T-cell (primary cell): Measurements from ENCODE around the gene MAPT. TPM values are rescaled to one million over a fixed set of nuclear protein-coding genes. Genes with fewer than 3 reads are reported as not detected.

Source experiments
- ATAC-seq, 4 experiments: fragments of 200-7000 bp in 3 of 4; fragments of 150-1000 bp in 1 of 4; cut with Tn5 transposase; replicated peaks in 1 of 4; 1 replicate in 3 of 4; 2 replicates in 1 of 4; pipeline ENCODE4 v1.10.0; 2021; ENCODE audit warnings: moderate library complexity in 3 of 4, mild to moderate bottlenecking in 2 of 4, moderate number of reproducible peaks in 1 of 4
- CTCF ChIA-PET, 2 donors: fragments of 300-600 bp; sonication (Branson Sonifier 250); formaldehyde crosslinking; loops; one replicate each; lab custom pipeline; 2022; ENCODE audit warnings: antibody characterized with exemption in 2 of 2; lab: Charles Lee
- POLR2A ChIA-PET, 2 donors: fragments of 300-600 bp; sonication (Branson Sonifier 250); formaldehyde crosslinking; loops; one replicate each; lab custom pipeline; 2022; ENCODE audit warnings: antibody characterized with exemption in 2 of 2; lab: Charles Lee
- DNase-seq, 35 experiments: peaks; one replicate each; pipeline versions ENCODE4 v3.0.0 to v3.0.0-alpha.2; 2013 to 2023
- H3K27ac ChIP-seq: one replicate; pipeline ENCODE4 v1.5.1; 2013; ENCODE audit warnings: low read length
- H3K27me3 ChIP-seq, 2 experiments: replicated peaks in 1 of 2; 1 replicate in 1 of 2; 2 replicates in 1 of 2; pipeline versions ENCODE4 v1.6.1 to v1.7.0; 2013; ENCODE audit warnings: low read length in 1 of 2, mixed read lengths in 1 of 2; ENCODE audit not compliant: control insufficient read depth in 2 of 2, insufficient read depth in 2 of 2; ENCODE audit errors: extremely low read depth in 1 of 2
- H3K36me3 ChIP-seq, 2 donors: 1 replicate in 1 of 2; 2 replicates in 1 of 2; pipeline versions ENCODE4 v1.6.1 to v1.7.0; 2013; ENCODE audit warnings: low read length in 1 of 2; ENCODE audit not compliant: control insufficient read depth in 2 of 2, insufficient read depth in 1 of 2; ENCODE audit errors: extremely low read depth in 1 of 2
- H3K4me1 ChIP-seq, 2 experiments: 1 replicate in 1 of 2; 2 replicates in 1 of 2; pipeline versions ENCODE4 v1.6.1 to v1.7.0; 2013; ENCODE audit warnings: low read length in 2 of 2, mixed read lengths in 1 of 2; ENCODE audit not compliant: insufficient read depth in 2 of 2, control insufficient read depth in 1 of 2; ENCODE audit errors: extremely low read depth in 1 of 2
- H3K4me3 ChIP-seq, 2 donors: 1 replicate in 1 of 2; 2 replicates in 1 of 2; pipeline versions ENCODE4 v1.5.1 to v1.7.0; 2013; ENCODE audit warnings: mild to moderate bottlenecking in 2 of 2, low read length in 1 of 2, moderate library complexity in 1 of 2; ENCODE audit not compliant: control insufficient read depth in 1 of 2; ENCODE audit errors: extremely low read depth in 1 of 2
- H3K9me3 ChIP-seq: 2 replicates; pipeline ENCODE4 v1.7.0; 2013
- H3K27ac Mint-ChIP-seq, 2 donors: one replicate each; pipeline ENCODE4 v1.8.0; 2020 to 2021; ENCODE audit warnings: mild to moderate bottlenecking in 2 of 2, mixed read lengths in 2 of 2
- H3K27me3 Mint-ChIP-seq, 2 donors: one replicate each; pipeline ENCODE4 v1.8.0; 2021 to 2022; ENCODE audit warnings: mixed read lengths in 2 of 2
- H3K36me3 Mint-ChIP-seq: one replicate; pipeline ENCODE4 v1.8.0; 2021; ENCODE audit warnings: mixed read lengths
- H3K4me1 Mint-ChIP-seq, 3 donors: one replicate each; pipeline ENCODE4 v1.8.0; 2020 to 2022; ENCODE audit warnings: mixed read lengths in 3 of 3, mild to moderate bottlenecking in 1 of 3
- H3K4me3 Mint-ChIP-seq, 3 donors: one replicate each; pipeline ENCODE4 v1.8.0; 2020 to 2022; ENCODE audit warnings: mild to moderate bottlenecking in 3 of 3, mixed read lengths in 3 of 3, moderate library complexity in 3 of 3
- H3K9me3 Mint-ChIP-seq, 3 donors: one replicate each; pipeline ENCODE4 v1.8.0; 2020 to 2022; ENCODE audit warnings: mixed read lengths in 3 of 3
- WGBS: methylation state at CpG from one replicate; pipeline ENCODE4 v1.1.5; 2013; ENCODE audit warnings: missing lambda C conversion rate; ENCODE audit not compliant: insufficient coverage; 5-methylcytosine and 5-hydroxymethylcytosine counted together
- total RNA-seq, 35 experiments: library from RNA in 6 of 35; stranded (reverse) in 6 of 35; fragments of 120-200 nt in 1 of 35; gene quantifications; one replicate each; pipeline versions ENCODE4 v1.2.1 to v1.2.4 and lab custom pipeline; 2013 to 2026

MAPT gene
- total RNA-seq, 5 donors from 2014 or later (not counting 1 experiment from before 2014, with no cell fraction given), result 0.86 to 1.8 (median 1.2) TPM

DNA sequence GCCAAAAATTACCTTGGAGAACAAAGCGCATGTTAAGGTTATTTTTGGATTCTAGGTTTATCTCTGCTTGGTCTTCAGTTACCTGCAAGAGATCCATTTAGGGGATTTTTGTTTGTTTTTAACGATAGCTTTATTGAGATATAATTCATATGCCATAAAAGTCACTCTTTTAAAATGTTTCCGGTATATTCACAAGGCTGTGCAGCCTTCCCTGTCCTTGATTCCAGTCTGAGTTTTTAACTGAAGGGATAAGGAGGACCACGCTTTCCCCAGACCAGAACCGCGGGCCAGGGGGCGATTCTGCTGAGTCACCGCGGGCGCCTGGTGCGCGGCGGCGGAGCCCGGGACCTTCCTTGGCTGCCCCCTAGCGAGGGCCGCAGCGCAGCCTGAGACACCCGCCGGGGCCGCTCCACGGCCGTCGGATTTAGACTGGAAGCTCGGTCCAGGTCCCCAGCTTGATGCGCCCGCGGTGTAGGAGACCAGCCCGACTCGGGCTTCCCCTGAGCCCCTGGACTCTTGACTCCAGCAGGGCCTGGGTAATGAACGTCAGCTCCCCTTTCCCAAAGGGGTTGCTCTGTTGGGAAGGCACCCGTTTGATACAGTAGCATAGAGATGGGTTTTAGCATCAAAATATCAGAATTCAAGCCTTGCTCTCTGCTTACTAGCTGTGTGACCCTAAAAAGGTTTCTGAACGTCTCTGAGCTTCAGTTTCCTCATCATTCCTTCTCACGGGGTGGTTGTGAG lies 54.7 kb downstream of the MAPT start:
- Mint-ChIP-seq H3K9me3 (no peaks in the 10 kb centered on the region), H3K36me3 (no peaks in the 10 kb centered on the region), H3K4me1 (peaks cover 6 to 8% (median 6%) of the 10 kb centered on the region in 3 donors), H3K27me3 (peaks cover 22 to 37% of the 10 kb centered on the region in 2 donors), H3K4me3 (peak overlapping the region; percentile 41 to 59 (median 56)), H3K27ac (peak overlapping the region in 1 of 2 donors; percentile 11)
- Histone ChIP-seq H3K27me3 (peaks cover 2 to 51% of the 10 kb centered on the region in 2 experiments), H3K4me1 (peaks cover 0 to 6% of the 10 kb centered on the region in 2 experiments), H3K36me3 (no peaks in the 10 kb centered on the region), H3K9me3 (no peaks in the 10 kb centered on the region), H3K4me3 (peak overlapping the region in 1 of 2 donors; percentile 25), H3K27ac (no peak overlapping the region)
- ATAC-seq (peak; percentile 78 to 97 (median 94)), DNase-seq (peak in 32 of 35 experiments; percentile 4 to 60 (median 33))
- CTCF ChIA-PET, result interaction anchor here in 1 of 2 donors (0.9 kb wide), 1 partner anchor 23 kb away, joined by 4 read pairs; no protein-coding TSS in a partner anchor
- WGBS, result 3% methylated on average over 30 of the region's 34 CpGs
- POLR2A ChIA-PET, result no interaction called here

DNA sequence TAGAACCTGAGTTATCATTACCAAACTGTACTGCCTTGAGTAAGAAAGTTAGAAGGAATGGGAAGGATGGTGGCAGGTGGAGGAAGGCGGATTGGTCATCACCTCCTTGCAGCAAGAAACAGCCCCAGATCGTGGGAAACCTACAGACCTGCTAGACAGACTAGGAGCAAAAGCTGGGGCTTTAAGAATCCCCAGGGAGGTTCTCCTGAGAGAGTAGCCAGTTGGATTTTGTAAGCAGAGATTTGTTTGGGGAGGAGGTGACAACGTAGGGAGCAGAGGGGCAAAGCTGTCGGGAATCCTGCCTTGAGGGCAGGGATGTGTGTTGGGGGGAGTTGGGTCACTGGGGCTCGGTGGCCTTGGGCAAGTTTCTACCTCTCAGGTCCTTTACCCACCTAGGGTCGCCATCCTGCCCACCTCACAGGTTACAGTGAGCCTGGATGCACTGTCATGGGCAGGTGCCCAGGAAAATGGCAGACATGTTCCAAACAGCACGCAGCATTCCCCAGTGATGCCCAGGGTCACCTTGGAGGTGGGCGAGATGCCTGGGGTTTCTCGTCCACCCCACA lies 55.5 kb downstream of the MAPT start:
- WGBS, result 90% methylated on average over 8 of the region's 9 CpGs
- CTCF ChIA-PET, result interaction anchor here in 1 of 2 donors (0.9 kb wide), 1 partner anchor 24 kb away, joined by 4 read pairs; no protein-coding TSS in a partner anchor

DNA sequence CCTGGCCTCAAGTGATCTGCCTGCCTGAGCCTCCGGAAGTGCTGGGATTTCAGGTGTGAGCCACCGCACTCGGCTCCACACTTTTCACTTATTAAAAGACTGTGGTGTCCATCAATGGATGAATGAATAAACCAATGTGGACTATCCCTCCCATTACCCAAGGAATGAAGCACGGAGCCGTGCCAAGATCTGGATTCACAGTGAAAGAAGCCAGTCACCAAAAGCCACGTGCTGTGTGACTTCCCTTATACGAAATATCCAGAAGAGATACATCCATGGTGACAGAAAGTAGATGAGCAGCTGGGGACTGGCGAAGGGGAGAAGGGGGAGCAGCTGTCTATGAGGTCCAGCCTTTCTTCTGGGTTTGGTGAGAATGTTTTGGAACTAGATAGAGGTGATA lies 56.5 kb downstream of the MAPT start:
- no peaks in the 10 kb centered on the region for H3K36me3 ChIP-seq
- CTCF ChIA-PET, result no interaction called here
- Mint-ChIP-seq H3K4me1 (peaks cover 6 to 8% (median 6%) of the 10 kb centered on the region in 3 donors), H3K27ac (no peak overlapping the region), H3K36me3 (no peaks in the 10 kb centered on the region), H3K4me3 (no peak overlapping the region), H3K27me3 (peaks cover 22 to 35% of the 10 kb centered on the region in 2 donors), H3K9me3 (no peaks in the 10 kb centered on the region)
- peaks cover 0 to 6% of the 10 kb centered on the region in 2 experiments for H3K4me1 ChIP-seq
- H3K4me3 ChIP-seq, result no peak overlapping the region
- POLR2A ChIA-PET, result no interaction called here
- no peak overlapping the region for H3K27ac ChIP-seq
- no peak for DNase-seq
- 73% methylated on average over 3 of the region's 8 CpGs for WGBS
- H3K9me3 ChIP-seq, result no peaks in the 10 kb centered on the region
- ATAC-seq, result no peak
- peaks cover 2 to 41% of the 10 kb centered on the region in 2 experiments for H3K27me3 ChIP-seq

More for the DNA sequence above, 55.5 kb downstream of the MAPT start:
- Mint-ChIP-seq H3K9me3 (no peaks in the 10 kb centered on the region), H3K4me3 (peak overlapping the region in 1 of 3 donors; percentile 59), H3K27ac (no peak overlapping the region), H3K4me1 (peaks cover 6 to 8% (median 6%) of the 10 kb centered on the region in 3 donors), H3K36me3 (no peaks in the 10 kb centered on the region), H3K27me3 (peaks cover 22 to 35% of the 10 kb centered on the region in 2 donors)
- H3K4me3 ChIP-seq, result no peak overlapping the region
- H3K36me3 ChIP-seq, result no peaks in the 10 kb centered on the region
- no peak overlapping the region for H3K27ac ChIP-seq
- no peaks in the 10 kb centered on the region for H3K9me3 ChIP-seq
- no peak for DNase-seq
- POLR2A ChIA-PET, result no interaction called here
- H3K4me1 ChIP-seq, result peaks cover 0 to 6% of the 10 kb centered on the region in 2 experiments
- no peak for ATAC-seq
- peaks cover 2 to 43% of the 10 kb centered on the region in 2 experiments for H3K27me3 ChIP-seq

DNA sequence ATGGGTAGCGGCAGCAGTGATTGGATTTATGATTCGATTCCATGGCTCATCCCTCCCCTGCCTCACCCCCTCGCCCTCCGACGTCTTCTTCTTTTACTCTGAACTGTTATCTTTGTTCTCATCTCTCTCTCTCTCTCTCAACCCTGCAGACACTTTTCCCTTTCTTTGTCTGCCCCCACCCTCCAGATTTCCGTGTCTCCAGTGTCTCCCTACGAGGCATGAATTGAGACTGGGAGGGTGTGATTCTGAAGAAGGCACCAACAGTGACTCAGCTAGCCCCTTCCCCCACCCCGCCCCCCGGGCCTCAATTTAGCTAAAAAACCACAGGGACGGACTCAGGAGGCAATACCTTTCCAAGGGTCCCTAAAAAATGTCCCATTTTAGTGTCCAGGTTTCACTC lies 57.0 kb downstream of the MAPT start:
- Histone ChIP-seq H3K9me3 (no peaks in the 10 kb centered on the region), H3K4me3 (no peak overlapping the region), H3K27me3 (peaks cover 2 to 41% of the 10 kb centered on the region in 2 experiments), H3K27ac (no peak overlapping the region), H3K4me1 (peaks cover 0 to 6% of the 10 kb centered on the region in 2 experiments), H3K36me3 (no peaks in the 10 kb centered on the region)
- Mint-ChIP-seq H3K4me1 (peaks cover 6 to 8% (median 6%) of the 10 kb centered on the region in 3 donors), H3K4me3 (no peak overlapping the region), H3K27me3 (peaks cover 22 to 35% of the 10 kb centered on the region in 2 donors), H3K36me3 (no peaks in the 10 kb centered on the region), H3K27ac (no peak overlapping the region), H3K9me3 (no peaks in the 10 kb centered on the region)
- ChIA-PET CTCF (no interaction called here), POLR2A (no interaction called here)
- WGBS, result no CpG with 5 or more reads among the region's 10 CpGs
- DNase-seq, result no peak
- ATAC-seq, result no peak

DNA sequence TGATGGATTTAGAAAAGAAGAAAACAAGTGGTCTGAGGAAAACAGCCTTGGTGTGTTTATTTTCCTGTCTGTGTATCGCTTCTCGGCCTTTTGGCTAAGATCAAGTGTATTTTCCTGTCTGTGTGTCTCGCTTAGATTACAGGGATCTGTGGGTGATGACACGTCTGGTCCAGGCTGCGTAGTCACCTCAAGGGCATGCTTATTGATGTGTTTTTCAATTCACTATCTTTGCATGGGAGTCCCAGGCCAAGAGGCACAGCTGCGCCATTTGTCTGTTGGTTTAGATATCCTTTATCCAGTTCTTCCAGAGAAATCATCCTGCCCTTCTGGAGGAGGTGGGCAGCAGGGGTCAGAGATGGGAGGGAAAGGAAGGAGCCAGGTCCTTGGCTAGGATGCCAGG lies 57.6 kb downstream of the MAPT start:
- Mint-ChIP-seq H3K4me1 (peaks cover 6 to 8% (median 6%) of the 10 kb centered on the region in 3 donors), H3K9me3 (no peaks in the 10 kb centered on the region), H3K4me3 (no peak overlapping the region), H3K27ac (no peak overlapping the region), H3K27me3 (peaks cover 20 to 35% of the 10 kb centered on the region in 2 donors), H3K36me3 (no peaks in the 10 kb centered on the region)
- WGBS, result 84% methylated on average over 3 of the region's 6 CpGs
- ChIA-PET POLR2A (no interaction called here), CTCF (no interaction called here)
- Histone ChIP-seq H3K4me3 (no peak overlapping the region), H3K27me3 (peaks cover 2 to 40% of the 10 kb centered on the region in 2 experiments), H3K27ac (no peak overlapping the region), H3K36me3 (no peaks in the 10 kb centered on the region), H3K9me3 (no peaks in the 10 kb centered on the region), H3K4me1 (peaks cover 0 to 6% of the 10 kb centered on the region in 2 experiments)
- DNase-seq (no peak), ATAC-seq (no peak)

DNA sequence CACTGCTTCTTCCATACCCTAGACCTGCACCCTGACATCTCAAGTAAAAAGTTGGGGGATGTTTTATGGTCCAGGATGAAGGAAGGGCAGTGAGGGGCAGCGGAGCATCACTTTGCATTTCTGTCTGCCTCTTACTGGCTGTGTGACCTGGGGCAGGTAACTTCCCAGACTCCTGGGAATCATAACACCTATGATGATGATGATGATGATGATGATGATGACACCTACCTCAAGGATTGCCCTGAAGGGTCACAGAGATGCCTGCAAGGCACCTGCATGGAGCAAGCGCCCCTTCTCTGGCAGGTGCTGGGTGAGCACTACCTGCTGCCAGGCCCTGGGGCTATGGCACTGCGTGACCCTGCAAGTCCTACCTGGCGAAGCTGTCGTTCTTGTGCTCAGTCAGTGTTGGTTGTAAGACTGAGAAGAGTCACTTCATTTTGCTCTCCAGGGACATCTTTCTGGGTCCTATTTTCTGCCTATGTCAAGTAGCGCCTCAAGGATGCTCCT lies 58.5 kb downstream of the MAPT start:
- Mint-ChIP-seq H3K4me3 (no peak overlapping the region), H3K4me1 (peaks cover 6 to 8% (median 6%) of the 10 kb centered on the region in 3 donors), H3K27me3 (peaks cover 18 to 35% of the 10 kb centered on the region in 2 donors), H3K9me3 (no peaks in the 10 kb centered on the region), H3K27ac (no peak overlapping the region), H3K36me3 (no peaks in the 10 kb centered on the region)
- Histone ChIP-seq H3K27ac (no peak overlapping the region), H3K36me3 (no peaks in the 10 kb centered on the region), H3K4me1 (peaks cover 0 to 6% of the 10 kb centered on the region in 2 experiments), H3K4me3 (no peak overlapping the region), H3K9me3 (no peaks in the 10 kb centered on the region), H3K27me3 (peaks cover 2 to 41% of the 10 kb centered on the region in 2 experiments)
- WGBS, result 94% methylated on average over 5 of the region's 6 CpGs
- ATAC-seq (no peak), DNase-seq (no peak)
- POLR2A ChIA-PET, result no interaction called here
- CTCF ChIA-PET, result no interaction called here
